Testis (tissue), 2 donors: Measurements from ENCODE around the gene CDH23.

Source experiments
- CTCF ChIP-seq, 3 experiments: fragments of 450-650 bp in 2 of 3; fragments of 200-600 bp in 1 of 3; sonication (generic) in 1 of 3; IDR thresholded peaks; one replicate each; pipeline ENCODE4 v1.5.1; 2016 to 2019; ENCODE audit warnings: antibody characterized with exemption in 3 of 3, mild to moderate bottlenecking in 2 of 3, moderate library complexity in 1 of 3
- POLR2A ChIP-seq: fragments of 450-650 bp; IDR thresholded peaks from one replicate; pipeline ENCODE4 v1.6.1; 2017; ENCODE audit warnings: antibody characterized with exemption, mild to moderate bottlenecking, moderate library complexity

DNA sequence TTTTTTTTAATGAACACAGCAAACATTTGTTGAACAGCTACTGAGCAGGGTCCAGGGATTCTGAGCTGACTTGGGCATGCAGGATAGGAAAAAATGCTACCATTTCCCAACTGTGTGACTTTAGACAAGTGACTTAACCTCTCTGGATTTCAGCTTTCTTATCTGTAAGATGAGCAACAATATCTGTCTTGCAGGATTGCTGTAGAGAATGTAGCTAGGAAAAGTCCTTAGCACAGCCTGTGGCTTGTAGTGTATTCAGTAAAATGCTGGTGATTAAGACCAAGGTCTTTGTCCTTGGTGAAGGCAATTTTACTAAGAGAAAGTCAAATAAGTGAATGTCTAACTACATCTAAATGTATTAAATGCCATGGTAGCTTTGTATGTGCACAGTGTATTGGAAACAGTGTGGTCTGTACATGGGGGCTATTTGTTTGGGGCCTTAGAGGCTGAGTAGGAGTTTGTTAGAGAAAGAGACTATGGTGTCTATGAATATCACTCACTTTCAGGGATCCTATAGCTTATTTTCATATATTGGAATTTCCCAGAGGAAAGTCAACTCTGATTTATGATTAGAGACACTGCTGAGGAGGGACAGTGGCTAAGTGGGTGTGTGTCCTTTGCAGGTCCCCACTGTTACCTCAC, 118.9 kb downstream of the CDH23 start:
- no peak for TF ChIP-seq POLR2A
- TF ChIP-seq CTCF (IDR thresholded peaks at IDR 0.05): no peak
